Activated CD4-positive, CD25-positive, alpha-beta regulatory T cell treated with anti-CD3 and anti-CD28 coated beads, Interleukin-2, amount 50 U/mL, for 72 hours (primary cell): ENCODE results near the gene BCL2L12.
"Not testable (repeated sequence)": the region's sequence is repeated elsewhere in the genome, so short reads cannot be mapped to it uniquely, and the experiment has no call there.

Experiments used
- DNase-seq: peaks from one replicate; pipeline ENCODE4 v3.0.0; 2021

Gene BCL2L12

DNA sequence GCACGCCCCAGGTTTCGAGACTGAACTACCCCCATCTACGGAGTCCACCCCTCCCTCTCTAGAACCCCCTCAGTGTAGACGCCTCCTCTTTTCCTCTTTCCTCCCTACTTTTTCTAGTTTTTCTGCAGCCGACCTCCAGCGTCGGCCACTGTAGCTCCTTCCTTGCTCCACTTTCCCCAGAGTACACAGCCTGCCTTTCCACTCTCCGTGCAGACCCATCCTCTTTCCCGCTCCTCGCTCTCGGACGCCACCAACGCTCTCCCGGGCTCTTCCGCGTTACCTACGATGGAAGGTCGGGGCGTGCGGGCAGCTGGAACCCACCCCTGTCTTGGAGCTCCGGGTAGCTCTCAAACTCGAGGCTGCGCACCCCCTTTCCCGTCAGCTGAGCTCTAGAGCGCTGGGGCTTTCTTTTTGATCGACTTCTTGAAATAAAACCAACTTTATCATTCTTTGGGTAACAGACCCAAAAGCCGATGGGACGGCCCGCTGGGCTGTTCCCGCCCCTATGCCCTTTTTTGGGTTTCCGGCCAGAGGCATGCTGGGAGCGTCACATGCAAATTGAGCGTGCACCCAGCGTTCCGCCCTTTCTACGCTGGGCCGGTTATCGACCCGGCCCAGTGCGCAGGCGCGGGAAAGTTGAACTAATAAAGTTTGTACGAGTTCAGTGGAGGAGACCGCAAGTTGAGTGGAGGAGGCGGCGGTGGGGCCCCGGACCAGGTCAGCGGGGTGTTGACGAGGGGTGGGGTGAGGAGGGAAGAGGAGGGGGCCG is at the start of gene BCL2L12, which contains the start of gene IRF3:
Gene BCL2L12 (plus strand): TSS at position 583 of the 769 bp plus-strand sequence. CDS start 760 bp downstream, outside the sequence.
Gene IRF3 (minus strand): TSS at position 507 of the 769 bp plus-strand sequence. CDS start 1,019 bp downstream, outside the sequence.
- peak; percentile 100 for DNase-seq

DNA sequence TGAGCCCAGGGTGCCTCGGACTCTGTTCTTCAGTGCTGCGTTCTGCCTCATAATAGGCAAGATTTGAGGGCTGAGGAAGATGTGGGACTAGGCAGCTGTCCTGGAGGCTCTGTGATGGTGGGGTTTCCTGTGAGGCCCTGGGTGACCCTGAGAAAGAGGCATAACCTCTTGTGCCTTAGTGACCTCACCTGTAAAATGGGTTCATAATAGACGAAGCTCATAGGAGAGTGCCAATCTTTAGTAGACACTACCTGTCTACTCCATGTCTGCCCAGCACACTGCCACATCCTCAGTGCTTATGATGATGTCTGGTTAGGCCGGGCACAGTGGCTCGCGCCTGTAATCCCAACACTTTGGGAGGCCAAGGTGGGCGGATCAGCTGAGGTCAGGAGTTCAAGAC is 49.2 kb upstream of the BCL2L12 start:
- no peak for DNase-seq

GRCh38 chr19:49616945-49617344 is 48.8 kb upstream of the BCL2L12 start:
- DNase-seq = no peak

- not testable (repeated sequence) for DNase-seq
These were observed 47.9 kb upstream of the BCL2L12 start for GRCh38 chr19:49617860-49618259.

DNA sequence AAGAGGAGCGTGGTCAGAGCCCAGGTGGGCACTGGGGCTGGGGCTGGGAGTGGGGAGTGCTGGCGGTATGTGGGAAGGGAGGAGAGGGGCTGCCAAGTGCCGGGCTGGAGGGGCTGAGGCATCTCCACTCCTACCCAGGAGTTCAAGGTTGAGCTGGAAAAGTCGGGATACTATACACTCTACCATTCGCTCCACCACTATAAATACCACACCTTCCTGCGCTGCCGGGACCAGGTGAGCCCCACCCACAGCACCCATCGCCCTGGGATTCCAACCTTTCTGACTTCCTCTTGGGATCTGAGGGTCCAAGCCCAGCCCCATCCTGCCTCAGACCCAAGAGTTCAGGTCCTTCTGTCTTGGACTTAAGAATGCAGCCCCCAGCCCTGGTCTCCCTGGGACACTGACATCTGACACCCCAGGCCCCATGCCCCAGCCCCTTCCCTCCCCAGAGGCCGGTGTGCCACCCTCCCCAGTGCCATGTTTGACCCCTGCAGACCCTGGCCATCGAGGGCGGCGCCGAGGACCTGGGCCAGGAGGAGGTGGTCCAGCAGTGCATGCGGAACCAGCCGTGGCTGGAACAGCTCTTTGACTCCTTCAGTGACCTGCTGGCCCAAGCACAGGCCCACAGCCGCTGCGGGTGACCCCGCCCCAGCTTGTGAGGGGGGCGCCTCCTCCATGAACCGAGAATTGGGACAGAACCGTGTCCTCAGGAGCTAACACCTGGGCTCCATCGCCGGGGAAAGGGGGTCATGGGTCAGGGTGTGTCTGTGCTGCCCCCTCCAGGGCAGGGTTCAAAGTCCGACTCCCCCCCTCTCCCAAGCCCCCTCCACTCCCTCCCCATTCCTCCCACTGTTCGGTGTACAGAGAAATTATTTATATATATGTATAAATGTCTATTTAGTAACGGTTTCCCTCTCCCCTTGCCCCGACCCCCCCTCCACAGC is 40.5 kb upstream of the BCL2L12 start:
- DNase-seq = no peak

GRCh38 chr19:49626226-49626625 is 39.5 kb upstream of the BCL2L12 start:
- no peak for DNase-seq

DNA sequence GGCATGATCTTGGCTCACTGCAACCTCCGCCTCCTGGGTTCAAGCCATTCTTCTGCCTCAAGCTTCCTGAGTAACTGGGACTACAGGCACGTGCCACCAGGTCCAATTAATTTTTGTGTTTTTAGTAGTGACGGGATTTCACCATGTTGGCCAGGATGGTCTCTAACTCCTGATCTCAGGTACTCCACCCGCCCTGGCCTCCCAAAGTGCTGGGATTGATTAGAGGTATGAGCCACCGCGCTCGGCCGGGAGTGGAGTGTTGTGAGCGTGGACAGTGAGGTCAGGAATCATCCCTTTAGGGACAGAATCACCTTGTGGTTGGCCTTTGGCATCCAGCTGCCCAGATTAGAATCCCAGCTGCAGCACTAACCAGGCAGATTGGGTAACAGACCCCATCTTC is 36.1 kb upstream of the BCL2L12 start:
- no peak for DNase-seq

DNA sequence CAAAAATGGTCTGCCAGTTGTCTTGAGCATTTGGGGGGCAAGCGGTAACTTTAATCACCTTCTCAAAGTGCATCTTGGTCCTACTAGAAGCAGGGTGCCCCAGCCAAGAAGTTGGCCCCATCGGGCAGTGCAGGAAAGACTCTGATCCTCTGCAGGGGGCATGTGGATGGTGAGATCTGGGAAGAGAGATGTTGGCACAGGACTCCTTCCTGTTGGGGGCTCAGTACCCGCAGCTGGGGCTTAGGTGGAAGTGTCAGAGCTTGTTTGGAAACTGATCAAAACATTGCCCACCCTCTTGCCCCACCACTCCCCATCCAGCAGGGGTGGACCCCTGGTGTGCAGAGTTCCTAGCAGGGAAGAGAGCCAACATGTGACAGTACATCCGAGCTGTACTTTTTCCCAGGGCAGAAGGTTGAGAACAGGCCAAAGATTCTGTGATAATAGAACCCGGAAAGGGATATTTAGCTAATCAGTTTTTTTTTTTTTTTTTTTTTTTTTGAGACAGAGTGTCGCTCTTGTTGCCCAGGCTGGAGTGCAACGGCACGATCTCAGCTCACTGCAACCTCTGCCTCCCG is 34.6 kb upstream of the BCL2L12 start:
- DNase-seq = no peak

DNA sequence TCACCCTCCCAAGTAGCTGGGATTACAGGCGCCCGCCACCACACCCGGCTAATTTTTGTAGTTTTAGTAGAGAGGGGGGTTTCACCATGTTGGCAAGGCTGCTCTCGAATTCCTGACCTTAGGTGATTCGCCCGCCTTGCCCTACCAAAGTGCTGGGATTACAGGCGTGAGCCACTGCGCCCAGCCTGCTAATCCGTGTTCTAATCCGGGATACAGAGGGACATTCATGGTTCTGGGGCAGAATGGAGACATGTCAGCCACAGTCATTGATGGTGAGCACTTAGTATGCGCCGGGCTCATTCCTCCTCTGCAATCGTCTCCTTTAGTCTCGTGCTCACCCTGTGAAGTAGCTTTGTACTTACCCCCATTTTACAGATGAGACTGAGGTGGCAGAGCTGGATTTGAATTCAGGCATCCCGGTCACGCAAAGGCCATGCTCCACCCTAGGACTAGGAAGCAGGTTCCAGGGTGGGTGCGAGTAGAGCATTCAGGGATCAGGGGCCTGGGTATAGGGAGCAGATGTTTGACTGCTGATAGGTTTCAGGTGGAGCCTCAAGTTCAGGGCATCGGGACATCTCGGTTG is 34.0 kb upstream of the BCL2L12 start:
- DNase-seq = no peak

GRCh38 chr19:49632576-49632975 is 33.2 kb upstream of the BCL2L12 start:
- no peak for DNase-seq

GRCh38 chr19:49633273-49633672 is 32.5 kb upstream of the BCL2L12 start:
- not testable (repeated sequence) for DNase-seq

DNA sequence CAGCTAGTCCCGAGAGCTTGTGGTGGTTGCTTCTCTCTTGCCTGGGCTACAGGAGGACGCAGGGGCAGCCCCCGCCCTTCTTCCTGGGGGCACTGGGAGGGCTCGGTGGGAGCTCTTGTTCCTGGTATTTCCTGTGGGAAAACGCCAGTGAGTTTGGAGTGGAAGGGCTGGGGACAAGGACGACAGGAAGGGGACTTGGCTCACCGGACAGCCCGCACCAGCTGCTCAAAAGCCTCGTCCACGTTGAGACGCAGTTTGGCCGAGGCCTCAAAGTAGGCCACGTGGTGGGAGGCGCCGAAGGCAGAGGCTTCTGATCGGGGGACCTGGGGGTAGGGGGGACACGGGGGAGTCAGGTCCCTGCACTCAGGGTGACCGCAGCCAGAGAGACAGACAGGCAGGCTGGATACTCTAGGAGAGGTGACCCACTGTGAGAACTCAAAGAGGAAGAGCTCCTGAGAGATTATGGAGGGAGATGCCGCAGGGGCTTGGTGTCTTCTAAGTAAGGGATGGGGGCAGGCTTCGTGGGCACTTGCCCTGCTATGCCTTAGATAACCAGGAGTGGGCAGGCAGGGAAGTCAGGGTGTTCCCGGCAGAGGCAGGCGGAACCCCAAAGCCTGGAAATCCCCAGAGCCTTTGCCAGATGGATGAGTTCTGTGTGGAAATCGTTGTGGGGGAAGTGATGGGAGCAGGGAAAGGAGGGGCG is 30.1 kb upstream of the BCL2L12 start:
- no peak for DNase-seq

DNA sequence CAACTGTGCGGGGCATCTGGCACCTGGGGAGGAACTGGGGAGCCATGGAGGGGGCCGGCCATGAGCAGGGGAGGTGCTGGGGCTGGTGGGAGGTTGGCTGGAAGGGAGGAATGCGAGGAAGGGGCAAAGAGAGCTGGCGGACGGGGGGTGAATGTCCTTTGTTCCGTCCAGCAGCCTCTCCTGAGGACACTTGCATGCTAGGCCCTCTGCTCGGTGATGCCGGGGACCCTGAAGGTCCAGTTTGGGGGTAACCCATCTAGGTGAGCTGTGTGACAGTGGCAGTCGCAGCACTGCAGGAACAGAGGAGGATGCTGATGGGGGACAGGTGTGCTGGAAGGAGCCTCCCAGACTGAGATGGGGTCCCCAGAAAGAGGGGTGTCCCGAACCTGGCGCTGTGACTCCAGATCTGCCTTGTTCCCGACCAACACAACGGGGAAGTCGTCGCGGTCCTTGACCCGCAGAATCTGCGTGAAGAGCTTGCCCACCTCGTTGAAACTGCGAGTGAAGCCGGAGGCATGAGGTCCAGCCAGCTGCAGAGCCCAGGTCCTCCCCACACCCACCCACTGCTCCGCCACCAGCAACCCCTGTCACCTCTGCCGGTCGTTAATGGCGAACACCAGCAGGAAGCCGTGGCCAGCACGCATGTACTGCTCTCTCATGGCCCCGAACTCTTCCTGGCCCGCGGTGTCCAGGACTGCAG is 29.4 kb upstream of the BCL2L12 start:
- DNase-seq = no peak

DNA sequence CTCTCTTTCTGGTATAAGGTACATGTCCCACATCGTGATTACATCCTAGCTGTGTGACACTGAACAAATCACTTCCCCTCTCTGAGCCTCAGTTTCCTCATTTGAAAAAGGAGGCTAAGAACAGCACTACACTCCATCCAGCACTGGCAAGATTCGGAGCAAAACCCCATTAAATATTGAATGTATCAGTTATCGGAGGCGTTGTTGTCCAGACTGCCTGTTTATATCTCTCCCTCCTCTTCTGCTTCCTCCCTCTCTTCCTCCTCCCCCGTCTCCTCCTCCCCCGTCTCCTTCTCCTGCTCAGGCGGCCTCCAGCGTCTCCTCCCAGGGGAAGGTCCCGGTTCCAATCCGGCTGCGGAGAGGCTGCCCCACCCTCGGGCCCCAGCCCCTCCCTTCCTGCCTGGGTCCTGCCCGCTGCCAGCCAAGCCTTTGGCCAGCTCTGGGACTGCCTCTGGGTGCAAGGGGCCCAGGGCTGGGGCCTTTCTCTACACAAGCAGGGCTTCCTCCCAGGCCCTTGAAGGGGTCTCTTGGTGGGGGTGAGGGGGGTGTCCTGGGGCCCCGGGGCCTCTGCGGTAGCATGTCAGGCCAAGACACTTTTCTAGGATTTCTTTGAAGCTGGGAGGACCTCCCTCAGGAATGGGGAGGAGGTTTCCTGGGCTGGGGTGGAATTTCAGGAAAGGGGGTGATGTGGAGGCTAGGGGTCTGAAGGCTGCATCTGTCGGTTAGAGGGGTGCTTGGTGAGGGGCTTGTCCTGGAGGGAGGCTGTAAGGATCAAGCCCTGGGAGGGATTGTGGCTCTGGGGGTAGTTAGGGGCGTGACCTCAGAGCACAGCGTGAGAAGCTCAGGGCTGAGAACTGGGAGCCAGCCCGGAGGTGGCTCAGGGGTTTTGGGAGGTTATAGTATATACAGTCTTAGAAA is 27.7 kb upstream of the BCL2L12 start:
- DNase-seq = no peak

DNA sequence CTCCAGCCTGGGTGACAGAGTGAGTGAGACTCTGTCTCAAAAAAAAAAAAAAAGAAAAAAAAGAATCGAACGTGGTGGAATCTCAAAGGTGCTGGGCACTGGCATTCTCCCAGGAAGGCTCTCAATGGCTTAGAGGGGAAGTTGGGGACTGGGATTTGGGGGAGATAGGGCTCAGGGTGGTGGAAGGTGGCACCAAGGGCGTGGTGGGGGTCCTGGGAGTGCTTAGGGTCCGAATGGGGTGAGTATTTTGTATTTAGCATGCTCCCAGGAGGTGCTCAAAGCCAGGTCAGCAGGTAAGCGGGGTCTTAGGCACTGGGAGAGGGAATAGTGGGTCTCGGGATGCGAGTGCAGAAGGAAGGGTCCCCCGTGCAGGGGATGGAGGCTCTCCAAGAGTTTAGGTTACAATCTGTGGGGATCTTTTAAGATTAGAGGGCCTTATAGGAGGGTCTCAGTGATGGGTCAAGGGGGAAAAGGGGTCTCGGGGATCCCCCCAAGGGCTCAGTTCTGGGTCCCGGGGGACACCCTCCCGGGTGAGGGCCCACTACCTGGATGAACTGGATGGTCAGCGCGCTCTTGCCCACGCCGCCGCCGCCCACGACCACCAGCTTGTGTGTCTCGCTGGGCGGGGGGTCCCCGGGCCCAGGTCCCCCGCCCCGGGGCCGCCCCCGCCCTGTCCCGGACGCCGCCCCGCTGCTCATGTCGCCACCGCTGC is 26.2 kb upstream of the BCL2L12 start:
- DNase-seq = no peak

- DNase-seq = peak; percentile 100
These were observed 25.4 kb upstream of the BCL2L12 start, which contains the start of gene RRAS for GRCh38 chr19:49640113-49640898. Gene RRAS, minus strand, starts transcription at chr19:49640143. Its CDS starts 45 bp downstream, at chr19:49640098.

DNA sequence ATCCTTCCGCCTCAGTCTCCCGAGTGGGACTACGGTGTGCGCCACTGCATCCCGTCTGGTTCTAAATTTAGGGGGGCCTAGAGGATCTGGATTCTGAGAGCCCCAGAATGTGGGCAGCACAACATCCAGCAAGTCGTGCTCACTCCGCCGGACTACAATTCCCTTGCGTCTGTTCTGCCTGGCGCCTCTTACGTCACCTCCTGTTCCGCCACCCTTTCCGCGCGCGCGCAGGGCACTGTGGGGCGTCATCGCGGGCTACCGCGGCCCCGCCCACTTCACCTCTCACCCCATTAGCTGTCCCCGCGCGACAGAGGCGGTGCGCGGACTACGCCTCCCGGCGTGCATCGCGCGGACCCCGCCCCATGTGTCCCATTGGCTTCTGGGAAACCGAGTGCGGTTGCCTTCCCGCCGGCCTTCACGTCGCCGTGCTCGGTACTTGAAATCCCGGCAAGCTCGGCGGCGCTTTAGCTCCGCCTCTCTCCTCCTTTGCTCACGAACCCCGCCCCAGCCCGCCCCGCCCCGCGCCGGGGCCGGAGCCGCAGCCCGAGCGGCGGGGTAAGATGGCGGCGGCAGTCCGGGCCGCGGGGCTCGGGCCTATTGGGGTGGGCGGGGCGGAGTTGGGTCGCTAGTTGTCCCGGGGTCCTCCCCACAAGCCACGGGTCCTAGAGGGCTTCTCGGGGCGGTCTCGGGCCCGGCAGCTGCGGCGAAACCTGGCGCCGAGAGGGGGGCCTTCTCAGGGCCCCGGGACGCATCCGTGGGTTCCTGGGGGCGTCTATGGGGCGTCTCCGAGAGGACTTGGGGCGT is 23.8 kb upstream of the BCL2L12 start, which contains the start of gene SCAF1:
Gene SCAF1 (plus strand): TSS at position 522 of the 804 bp plus-strand sequence. CDS start 2,818 bp downstream, outside the sequence.
- DNase-seq = peak; percentile 99
